Smooth muscle cell (in vitro differentiated cells): Measurements from ENCODE around the gene MYH15. TPM values are rescaled to one million over a fixed set of nuclear protein-coding genes. Genes with fewer than 3 reads are reported as not detected.

Experiments
- DNase-seq: peaks from one replicate; lab custom pipeline; 2025; ENCODE audit not compliant: unreplicated experiment; lab: John Stamatoyannopoulos, UW
- H2AFZ ChIP-seq: fragments of 200-600 bp; sonication (generic); 2 replicates; pipeline ENCODE4 v1.6.0; 2016; ENCODE audit warnings: antibody characterized with exemption, low read depth, mild to moderate bottlenecking
- H3F3A ChIP-seq: fragments of 200-600 bp; sonication (generic); 2 replicates; pipeline ENCODE4 v1.6.0; 2017; ENCODE audit warnings: antibody characterized with exemption, low read depth
- H3K27ac ChIP-seq: fragments of 200-600 bp; sonication (generic); 2 replicates; pipeline ENCODE4 v1.5.1; 2016; ENCODE audit warnings: low read depth, mild to moderate bottlenecking
- H3K27me3 ChIP-seq: fragments of 200-600 bp; sonication (generic); 2 replicates; pipeline ENCODE4 v1.6.1; 2016; ENCODE audit warnings: low read depth, mild to moderate bottlenecking
- H3K36me3 ChIP-seq: fragments of 200-600 bp; sonication (generic); 2 replicates; pipeline ENCODE4 v1.5.1; 2016; ENCODE audit warnings: low read depth
- H3K4me1 ChIP-seq: fragments of 200-600 bp; sonication (generic); 2 replicates; pipeline ENCODE4 v1.5.1; 2016; ENCODE audit warnings: low read depth
- H3K4me2 ChIP-seq: fragments of 200-600 bp; sonication (generic); 2 replicates; pipeline ENCODE4 v1.6.0; 2016; ENCODE audit warnings: mild to moderate bottlenecking
- H3K4me3 ChIP-seq: fragments of 200-600 bp; sonication (generic); 2 replicates; pipeline ENCODE4 v1.5.1; 2016; ENCODE audit warnings: mild to moderate bottlenecking
- H3K79me2 ChIP-seq: fragments of 200-600 bp; sonication (generic); 2 replicates; pipeline ENCODE4 v1.6.0; 2016; ENCODE audit warnings: low read depth, mild to moderate bottlenecking
- H3K9ac ChIP-seq: fragments of 200-600 bp; sonication (generic); 2 replicates; pipeline ENCODE4 v1.6.0; 2016; ENCODE audit warnings: low read depth
- H3K9me3 ChIP-seq: fragments of 200-600 bp; sonication (generic); replicated peaks from 2 replicates; pipeline ENCODE4 v1.5.1; 2016; ENCODE audit warnings: low read depth
- H4K20me1 ChIP-seq: fragments of 200-600 bp; sonication (generic); 2 replicates; pipeline ENCODE4 v1.6.0; 2016; ENCODE audit warnings: low read depth
- CTCF ChIP-seq: fragments of 200-600 bp; sonication (generic); IDR thresholded peaks from 2 replicates; pipeline ENCODE4 v1.5.1; 2017; ENCODE audit warnings: borderline replicate concordance, mild to moderate bottlenecking, antibody characterized with exemption; ENCODE audit not compliant: insufficient read depth, poor library complexity, severe bottlenecking
- WGBS: methylation state at CpG from one replicate; pipeline ENCODE4 v1.1.7; 2016; ENCODE audit warnings: low lambda C conversion rate; 5-methylcytosine and 5-hydroxymethylcytosine counted together
- polyA plus RNA-seq: library from polyadenylated mRNA; unstranded; fragments of >200 nt; fragmentation: Nextera tagmentation; extraction: Ambion mirVana; gene quantifications from 2 replicates; pipeline ENCODE4 v1.2.1, GENCODE V29; 2016
- total RNA-seq: library from RNA; depleted of rRNA; stranded (reverse); fragments of >200 nt; gene quantifications from 2 replicates; pipeline ENCODE4 v1.2.3, GENCODE V29; 2014

The MYH15 gene
- total and polyA plus RNA-seq, 2 experiments from 2014 or later: 0.18 TPM; not detected in 1

GRCh38 chr3:108441071-108441507 lies 69.3 kb downstream of the MYH15 start:
- Histone ChIP-seq H3K4me2 (no peak overlapping the region), H3K4me3 (no peak overlapping the region), H3K27me3 (no peaks in the 10 kb centered on the region), H3K27ac (no peak overlapping the region), H3K9me3 (no peaks in the 10 kb centered on the region), H3K36me3 (no peaks in the 10 kb centered on the region), H3K79me2 (no peaks in the 10 kb centered on the region), H3K9ac (no peak overlapping the region), H3K4me1 (peaks cover 22% of the 10 kb centered on the region), H2AFZ (peak overlapping the region; percentile 12), H3F3A (no peaks in the 10 kb centered on the region), H4K20me1 (no peaks in the 10 kb centered on the region)
- DNase-seq: no peak
- TF ChIP-seq CTCF: no peak
- WGBS: 45% methylated on average over 7 of the region's 7 CpGs

DNA sequence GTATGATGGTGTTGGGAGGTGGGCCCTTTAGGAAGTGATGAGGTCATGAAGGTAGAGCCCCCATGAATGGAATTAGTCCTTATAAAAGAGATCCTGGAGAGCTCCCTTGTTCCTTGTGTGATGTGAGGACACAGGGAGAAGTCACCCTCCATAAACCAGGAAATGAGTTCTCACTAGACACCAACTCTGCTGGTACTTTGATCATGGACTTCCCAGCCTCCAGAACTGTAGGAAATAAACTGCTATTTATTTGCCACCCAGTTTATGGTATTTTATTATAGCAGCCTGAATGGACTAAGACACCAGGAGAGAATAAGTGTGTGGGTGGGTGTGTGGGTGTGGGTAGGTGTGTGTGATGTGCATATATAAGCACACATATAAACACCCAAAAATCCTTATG lies 71.9 kb downstream of the MYH15 start:
- no peak for TF ChIP-seq CTCF
- Histone ChIP-seq H3F3A (no peaks in the 10 kb centered on the region), H3K4me1 (peaks cover 22% of the 10 kb centered on the region), H3K4me2 (no peak overlapping the region), H3K4me3 (no peak overlapping the region), H3K9ac (no peak overlapping the region), H3K27ac (no peak overlapping the region), H3K79me2 (no peaks in the 10 kb centered on the region), H4K20me1 (no peaks in the 10 kb centered on the region), H3K27me3 (no peaks in the 10 kb centered on the region), H3K9me3 (no peaks in the 10 kb centered on the region), H3K36me3 (no peaks in the 10 kb centered on the region), H2AFZ (no peak overlapping the region)
- no peak for DNase-seq

DNA sequence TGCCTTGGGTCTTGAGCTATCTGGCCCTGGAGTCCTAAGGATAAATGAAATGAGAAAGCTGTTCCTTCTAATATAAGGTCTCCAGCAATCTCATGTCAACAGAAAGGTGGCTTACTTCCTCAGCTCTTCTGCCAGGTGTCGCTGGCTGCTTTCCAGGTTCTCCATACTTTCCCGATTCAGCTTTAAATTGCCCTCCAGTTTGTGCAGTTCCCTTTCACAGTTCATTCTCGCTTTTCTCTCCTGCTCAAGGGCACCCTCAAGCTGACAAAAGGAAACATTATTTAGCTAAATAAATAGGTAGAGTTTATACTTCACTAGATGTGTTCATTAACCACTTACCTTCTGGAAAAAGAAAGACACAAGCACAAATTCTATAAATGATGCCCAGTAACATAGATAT lies 73.0 kb downstream of the MYH15 start:
- no peak overlapping the region for H3K9ac ChIP-seq
- DNase-seq: no peak
- WGBS: 85% methylated on average over 3 of the region's 3 CpGs
- no peak overlapping the region for H3K27ac ChIP-seq
- peaks cover 21% of the 10 kb centered on the region for H3K4me1 ChIP-seq
- H3K9me3 ChIP-seq: no peaks in the 10 kb centered on the region
- no peaks in the 10 kb centered on the region for H3K27me3 ChIP-seq
- H3K4me3 ChIP-seq: no peak overlapping the region
- no peaks in the 10 kb centered on the region for H3F3A ChIP-seq
- no peak overlapping the region for H2AFZ ChIP-seq
- no peak for TF ChIP-seq CTCF
- no peaks in the 10 kb centered on the region for H4K20me1 ChIP-seq
- H3K79me2 ChIP-seq: no peaks in the 10 kb centered on the region
- no peaks in the 10 kb centered on the region for H3K36me3 ChIP-seq
- H3K4me2 ChIP-seq: no peak overlapping the region

GRCh38 chr3:108433928-108434327 lies 76.5 kb downstream of the MYH15 start:
- no peak overlapping the region for H2AFZ ChIP-seq
- no peaks in the 10 kb centered on the region for H3K27me3 ChIP-seq
- H3K27ac ChIP-seq: no peak overlapping the region
- no peaks in the 10 kb centered on the region for H3F3A ChIP-seq
- no peaks in the 10 kb centered on the region for H4K20me1 ChIP-seq
- DNase-seq: no peak
- H3K9me3 ChIP-seq: no peaks in the 10 kb centered on the region
- no peak overlapping the region for H3K4me2 ChIP-seq
- TF ChIP-seq CTCF: no peak
- H3K9ac ChIP-seq: no peak overlapping the region
- H3K4me3 ChIP-seq: no peak overlapping the region
- WGBS: 71% methylated on average over 1 of the region's 1 CpG
- H3K79me2 ChIP-seq: no peaks in the 10 kb centered on the region
- no peaks in the 10 kb centered on the region for H3K36me3 ChIP-seq
- H3K4me1 ChIP-seq: no peaks in the 10 kb centered on the region
